Mesothelial cell of epicardium (in vitro differentiated cells): Measurements from ENCODE around the gene CRABP2. TPM values are rescaled to one million over a fixed set of nuclear protein-coding genes. Genes with fewer than 3 reads are reported as not detected.

Experiments
- DNase-seq, 2 experiments: peaks; one replicate each; pipeline ENCODE4 v3.0.0; 2021; ENCODE audit warnings: low spot score in 2 of 2; ENCODE audit not compliant: unreplicated experiment in 2 of 2
- H3K27ac Mint-ChIP-seq: 2 replicates; pipeline ENCODE4 v1.8.0; 2021; ENCODE audit warnings: mixed read lengths
- H3K27me3 Mint-ChIP-seq: 2 replicates; pipeline ENCODE4 v1.8.0; 2021; ENCODE audit warnings: low read depth, mixed read lengths
- H3K36me3 Mint-ChIP-seq: 2 replicates; pipeline ENCODE4 v1.8.0; 2021; ENCODE audit warnings: mixed read lengths
- H3K4me1 Mint-ChIP-seq: 2 replicates; pipeline ENCODE4 v1.8.0; 2021; ENCODE audit warnings: mixed read lengths
- H3K4me3 Mint-ChIP-seq: 2 replicates; pipeline ENCODE4 v1.8.0; 2021; ENCODE audit warnings: mild to moderate bottlenecking, moderate library complexity, mixed read lengths
- H3K9me3 Mint-ChIP-seq: 2 replicates; pipeline ENCODE4 v1.8.0; 2021; ENCODE audit warnings: mixed read lengths
- total RNA-seq: library from RNA; stranded (reverse); gene quantifications from 3 replicates; pipeline ENCODE4 v1.2.1, GENCODE V29; 2021
- TF ChIP-seq, protein P1 (sequence below): fragments of 200-600 bp; sonication (generic); IDR thresholded peaks from one replicate; pipeline ENCODE4 v1.5.0; 2021; ENCODE audit warnings: antibody characterized with exemption; ENCODE audit not compliant: unreplicated experiment

Gene CRABP2
- total RNA-seq, 1 donor from 2014 or later, result 704 TPM

DNA sequence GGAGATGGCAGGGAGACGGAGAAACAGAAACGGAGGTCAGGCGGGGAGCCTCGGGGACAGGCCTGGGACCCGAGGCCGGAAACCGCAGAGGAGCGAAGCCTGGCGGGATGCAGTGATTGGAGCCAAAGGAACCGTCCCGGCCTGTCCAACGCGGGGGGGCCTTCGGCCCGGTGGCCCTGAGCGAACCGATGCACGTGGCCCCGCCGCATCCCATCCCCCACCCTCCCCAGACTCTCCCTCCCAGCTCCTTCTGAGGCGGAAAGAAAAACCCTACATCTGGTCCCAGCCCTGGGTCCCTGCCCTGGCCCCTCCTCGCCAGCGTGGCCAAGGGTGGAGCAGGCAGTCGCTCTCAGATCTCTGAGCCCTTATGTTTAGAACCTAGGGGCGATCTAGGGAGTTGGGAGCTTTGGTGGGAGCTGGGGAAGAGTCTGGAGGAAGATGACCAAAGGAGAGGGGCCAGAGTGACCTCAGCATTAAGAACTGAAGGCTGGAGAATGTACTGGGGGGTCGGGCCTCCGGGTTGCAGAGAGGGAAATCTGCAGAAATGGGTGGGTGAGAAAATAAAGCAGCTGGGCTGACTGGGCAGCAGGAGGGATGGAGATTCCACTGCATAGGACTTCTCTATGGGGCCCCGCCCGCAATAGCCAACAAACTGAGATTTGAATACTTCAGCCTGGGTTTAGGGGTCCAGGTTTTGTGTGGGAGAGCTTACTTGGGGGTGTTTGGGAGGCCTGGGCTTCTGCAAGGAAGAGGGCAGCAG lies 1.5 kb upstream of the CRABP2 start:
- Mint-ChIP-seq H3K4me1 (peaks cover 87% of the 10 kb centered on the region), H3K4me3 (peak overlapping the region; percentile 84), H3K9me3 (no peaks in the 10 kb centered on the region), H3K27ac (peak overlapping the region; percentile 96), H3K27me3 (no peaks in the 10 kb centered on the region), H3K36me3 (peaks cover 2% of the 10 kb centered on the region)
- DNase-seq, result peak; percentile 43 to 69
- TF ChIP-seq, protein P1, sequence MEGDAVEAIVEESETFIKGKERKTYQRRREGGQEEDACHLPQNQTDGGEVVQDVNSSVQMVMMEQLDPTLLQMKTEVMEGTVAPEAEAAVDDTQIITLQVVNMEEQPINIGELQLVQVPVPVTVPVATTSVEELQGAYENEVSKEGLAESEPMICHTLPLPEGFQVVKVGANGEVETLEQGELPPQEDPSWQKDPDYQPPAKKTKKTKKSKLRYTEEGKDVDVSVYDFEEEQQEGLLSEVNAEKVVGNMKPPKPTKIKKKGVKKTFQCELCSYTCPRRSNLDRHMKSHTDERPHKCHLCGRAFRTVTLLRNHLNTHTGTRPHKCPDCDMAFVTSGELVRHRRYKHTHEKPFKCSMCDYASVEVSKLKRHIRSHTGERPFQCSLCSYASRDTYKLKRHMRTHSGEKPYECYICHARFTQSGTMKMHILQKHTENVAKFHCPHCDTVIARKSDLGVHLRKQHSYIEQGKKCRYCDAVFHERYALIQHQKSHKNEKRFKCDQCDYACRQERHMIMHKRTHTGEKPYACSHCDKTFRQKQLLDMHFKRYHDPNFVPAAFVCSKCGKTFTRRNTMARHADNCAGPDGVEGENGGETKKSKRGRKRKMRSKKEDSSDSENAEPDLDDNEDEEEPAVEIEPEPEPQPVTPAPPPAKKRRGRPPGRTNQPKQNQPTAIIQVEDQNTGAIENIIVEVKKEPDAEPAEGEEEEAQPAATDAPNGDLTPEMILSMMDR, result no peak

DNA sequence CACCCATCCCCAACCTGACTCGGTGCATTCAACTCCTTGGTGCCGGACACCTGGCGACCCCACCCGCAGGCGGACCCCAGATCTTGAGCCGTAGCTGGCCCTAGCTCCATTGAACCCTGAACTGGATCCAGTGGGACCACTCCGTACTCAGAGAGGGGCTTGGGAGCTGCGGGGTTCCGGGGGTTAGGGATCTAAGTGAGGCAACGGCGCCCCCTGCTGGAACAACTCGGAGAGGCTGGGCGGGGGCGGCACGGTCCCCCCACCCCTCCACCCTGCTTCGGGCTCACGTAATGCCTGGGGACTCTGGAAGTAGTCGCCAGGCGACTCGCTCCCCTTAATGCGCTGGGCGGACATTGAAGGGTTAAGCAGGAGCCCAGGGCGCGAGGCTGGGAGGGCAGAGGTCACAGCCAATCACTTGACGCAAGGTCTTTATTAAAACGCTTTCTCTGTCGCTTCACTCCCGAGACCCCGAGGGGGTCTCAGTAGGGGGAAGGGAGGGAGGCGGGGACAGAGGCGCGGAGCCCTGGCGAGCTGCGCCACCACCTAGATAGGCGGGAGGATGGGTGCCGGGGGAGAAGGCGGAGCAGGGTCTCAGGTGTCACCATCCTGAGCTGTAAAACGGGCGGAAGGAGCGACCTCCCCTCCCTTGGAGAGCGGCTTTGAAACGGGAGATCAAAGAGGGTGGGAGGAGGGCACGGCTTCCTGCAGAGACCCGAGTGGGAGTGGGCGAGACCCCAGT lies 704 bp upstream of the CRABP2 start:
- H3K4me1 Mint-ChIP-seq, result peaks cover 86% of the 10 kb centered on the region
- peak; percentile 81 to 94 for DNase-seq
- TF ChIP-seq, protein P1, result peak; percentile 93
- H3K27me3 Mint-ChIP-seq, result no peaks in the 10 kb centered on the region
- H3K36me3 Mint-ChIP-seq, result peaks cover 2% of the 10 kb centered on the region
- H3K4me3 Mint-ChIP-seq, result peak overlapping the region; percentile 84
- no peaks in the 10 kb centered on the region for H3K9me3 Mint-ChIP-seq
- H3K27ac Mint-ChIP-seq, result peak overlapping the region; percentile 96

DNA sequence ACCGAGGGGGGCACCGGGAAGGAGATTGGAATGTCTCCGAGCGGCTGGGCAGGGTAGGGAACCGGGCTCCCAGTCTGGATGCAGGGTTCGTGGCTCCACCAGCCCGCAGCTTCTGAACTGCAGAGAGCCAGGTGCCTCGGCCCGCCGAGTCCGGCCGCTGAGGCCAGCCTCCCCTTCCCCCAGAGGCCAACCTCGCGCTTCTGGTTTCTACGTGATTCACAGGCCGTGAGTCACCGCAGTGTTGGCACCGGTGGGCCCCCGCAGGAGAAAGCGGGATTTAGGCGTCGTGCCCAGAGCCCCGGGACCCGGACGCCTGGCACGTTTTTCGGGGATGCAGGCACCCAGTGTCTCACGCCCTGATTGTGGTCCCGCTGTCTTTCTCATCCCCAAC lies 458 bp downstream of the CRABP2 start:
- H3K27me3 Mint-ChIP-seq, result no peaks in the 10 kb centered on the region
- H3K36me3 Mint-ChIP-seq, result peaks cover 3% of the 10 kb centered on the region
- TF ChIP-seq, protein P1, result no peak
- H3K4me1 Mint-ChIP-seq, result peaks cover 80% of the 10 kb centered on the region
- DNase-seq, result no peak
- H3K9me3 Mint-ChIP-seq, result no peaks in the 10 kb centered on the region
- H3K27ac Mint-ChIP-seq, result peak overlapping the region; percentile 79
- H3K4me3 Mint-ChIP-seq, result peak overlapping the region; percentile 84

DNA sequence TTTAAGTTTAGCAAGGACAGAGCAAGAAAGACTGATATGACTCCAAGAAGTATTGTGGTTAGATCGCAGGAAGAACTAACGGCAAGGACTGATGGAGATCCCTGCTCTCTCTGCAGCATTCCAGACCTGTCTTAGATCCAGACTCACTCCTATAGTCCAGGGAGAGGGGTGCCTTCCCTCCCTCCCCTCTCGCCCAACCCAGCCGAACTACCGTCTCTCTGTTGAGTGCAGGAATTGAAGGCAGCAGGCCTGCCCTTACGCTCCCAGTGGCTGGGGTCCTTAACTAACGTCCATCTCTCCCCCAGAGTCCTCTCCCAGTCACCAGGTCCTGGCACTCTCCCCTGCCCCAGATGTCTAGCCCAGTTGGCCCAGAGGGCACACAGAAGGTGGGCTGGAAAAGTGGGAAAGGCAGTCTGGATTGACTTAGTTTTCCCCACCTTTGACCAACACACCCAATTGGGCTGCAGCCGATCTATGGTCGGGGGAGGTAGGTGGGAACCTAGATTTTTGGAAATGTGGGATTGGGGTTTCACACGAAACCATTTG lies 1.1 kb downstream of the CRABP2 start:
- DNase-seq, result no peak
- Mint-ChIP-seq H3K4me3 (peak overlapping the region; percentile 84), H3K4me1 (peaks cover 77% of the 10 kb centered on the region), H3K36me3 (peaks cover 7% of the 10 kb centered on the region), H3K27me3 (no peaks in the 10 kb centered on the region), H3K27ac (peak overlapping the region; percentile 79), H3K9me3 (no peaks in the 10 kb centered on the region)
- TF ChIP-seq, protein P1, result no peak

DNA sequence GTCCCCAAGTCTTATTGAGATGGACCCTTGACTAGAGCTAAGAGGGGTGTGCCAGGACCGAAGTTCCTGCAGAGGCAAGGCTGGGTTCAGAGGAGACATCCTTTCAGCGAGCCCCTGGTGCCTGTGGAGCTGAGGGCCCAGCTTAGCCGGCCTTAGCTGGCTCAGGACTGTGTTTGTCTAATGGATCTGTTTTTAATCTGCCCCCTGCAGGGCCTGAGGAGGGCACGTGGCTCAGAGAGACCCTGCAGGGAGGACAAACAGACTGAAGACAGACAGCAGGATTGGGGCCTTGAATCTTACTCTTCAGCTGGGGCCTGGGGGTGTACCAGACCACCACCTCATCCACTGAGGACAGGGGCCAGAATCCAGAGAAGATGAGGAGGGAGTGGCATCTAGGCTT lies 1.6 kb downstream of the CRABP2 start:
- H3K9me3 Mint-ChIP-seq, result no peaks in the 10 kb centered on the region
- H3K4me1 Mint-ChIP-seq, result peaks cover 76% of the 10 kb centered on the region
- H3K27ac Mint-ChIP-seq, result peak overlapping the region; percentile 79
- TF ChIP-seq, protein P1, result no peak
- peak overlapping the region; percentile 84 for H3K4me3 Mint-ChIP-seq
- no peaks in the 10 kb centered on the region for H3K27me3 Mint-ChIP-seq
- DNase-seq, result no peak
- peaks cover 11% of the 10 kb centered on the region for H3K36me3 Mint-ChIP-seq
